ENCODE results near the gene RFX1.

The RFX1 gene

GRCh38 chr19:13995878-13996765 is 10.0 kb downstream of the RFX1 start:
- no peak for DNase-seq (ENCODE audit: low read depth, low spot score)
- no peak overlapping the region for H3K4me3 ChIP-seq
- no peak overlapping the region for H3K9ac ChIP-seq (ENCODE audit: insufficient read length)
- no peak for TF ChIP-seq EZH2 (IDR thresholded peaks at IDR 0.05)
- no peak for TF ChIP-seq POLR2AphosphoS5 (IDR thresholded peaks at IDR 0.05; ENCODE audit: borderline replicate concordance, low read depth, low read length)
- no peak for TF ChIP-seq FOXP2 (optimal IDR thresholded peaks at IDR 0.05; ENCODE audit: control extremely low read depth, extremely low read length, insufficient read depth)
- 0 out of 2 replicates have a peak, but pooled peaks cover 2% of the 10 kb centered on the region for H3K9me3 ChIP-seq (ENCODE audit: low read depth, low read length)
- no peak overlapping the region for H3K27ac ChIP-seq
- H3K36me3 ChIP-seq (ENCODE audit: insufficient read depth, low read length), result peaks cover 6% of the 10 kb centered on the region

GRCh38 chr19:13995017-13995728 is 10.9 kb downstream of the RFX1 start:
- DNase-seq (ENCODE audit: low read depth, low spot score), result no peak

DNA sequence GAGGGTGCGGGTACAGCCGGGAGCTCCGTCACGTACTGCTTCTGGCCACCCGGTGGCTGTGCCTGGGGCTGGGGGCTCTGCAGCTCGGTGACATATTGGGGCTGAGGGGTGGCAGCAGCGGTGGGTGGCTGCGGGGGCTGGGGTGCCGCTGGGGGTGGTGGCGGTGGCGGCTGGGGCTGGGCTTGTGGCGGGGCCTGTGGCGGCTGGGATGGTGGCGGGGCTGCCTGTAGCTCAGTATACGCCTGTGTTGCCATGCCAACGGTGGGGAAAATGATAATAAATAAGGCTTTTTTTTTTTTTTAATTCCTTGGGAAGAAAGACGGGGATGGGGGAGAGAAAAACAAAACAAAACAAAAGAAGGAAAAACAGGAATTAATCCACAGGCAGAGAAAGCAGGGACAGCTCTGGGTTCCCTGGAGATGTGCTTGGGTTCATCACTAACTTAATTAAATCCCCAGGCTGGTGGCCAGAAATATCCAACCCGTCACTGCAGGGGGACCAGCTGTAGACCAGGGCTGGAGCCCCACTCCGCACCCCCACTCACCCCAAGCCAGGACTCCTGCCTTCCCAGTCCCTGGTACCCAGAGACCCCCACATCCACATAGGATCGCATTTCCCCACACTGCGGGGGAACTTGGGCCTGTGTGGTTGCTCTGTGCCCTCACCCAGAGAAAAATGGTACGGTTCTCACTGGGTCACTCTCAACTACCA is 12.4 kb downstream of the RFX1 start:
- no peak overlapping the region for H3K9ac ChIP-seq (ENCODE audit: insufficient read length)
- no peak for DNase-seq (ENCODE audit: low read depth, low spot score)
- no peak overlapping the region for H3K4me3 ChIP-seq
- H3K9me3 ChIP-seq (ENCODE audit: low read depth, low read length), result no peaks in the 10 kb centered on the region
- H3K27ac ChIP-seq, result no peak overlapping the region
- TF ChIP-seq FOXP2 (optimal IDR thresholded peaks at IDR 0.05; ENCODE audit: control extremely low read depth, extremely low read length, insufficient read depth), result no peak
- TF ChIP-seq POLR2AphosphoS5 (IDR thresholded peaks at IDR 0.05; ENCODE audit: borderline replicate concordance, low read depth, low read length), result no peak
- no peak for TF ChIP-seq EZH2 (IDR thresholded peaks at IDR 0.05)
- H3K36me3 ChIP-seq (ENCODE audit: insufficient read depth, low read length), result no peaks in the 10 kb centered on the region; the same call in 1 of the 2 replicates

More at GRCh38 chr19:13995017-13995728, 10.9 kb downstream of the RFX1 start:
- Histone ChIP-seq H3K9me3 (ENCODE audit: low read depth, low read length) (0 out of 2 replicates have a peak, but pooled peaks cover 2% of the 10 kb centered on the region), H3K4me3 (no peak overlapping the region), H3K9ac (ENCODE audit: insufficient read length) (no peak overlapping the region), H3K36me3 (ENCODE audit: insufficient read depth, low read length) (peaks cover 6% of the 10 kb centered on the region), H3K27ac (no peak overlapping the region; the same call in 1 of the 2 replicates)
- TF ChIP-seq POLR2AphosphoS5 (IDR thresholded peaks at IDR 0.05; ENCODE audit: borderline replicate concordance, low read depth, low read length) (no peak), FOXP2 (optimal IDR thresholded peaks at IDR 0.05; ENCODE audit: control extremely low read depth, extremely low read length, insufficient read depth) (no peak), EZH2 (IDR thresholded peaks at IDR 0.05) (no peak)

GRCh38 chr19:13992025-13992424 is 14.1 kb downstream of the RFX1 start:
- no peak overlapping the region for H3K27ac ChIP-seq
- no peaks in the 10 kb centered on the region for H3K9me3 ChIP-seq (ENCODE audit: low read depth, low read length)
- no peak for DNase-seq (ENCODE audit: low read depth, low spot score)
- no peak overlapping the region for H3K4me3 ChIP-seq
- no peak overlapping the region for H3K9ac ChIP-seq (ENCODE audit: insufficient read length)
- no peaks in the 10 kb centered on the region; the same call in 1 of the 2 replicates for H3K36me3 ChIP-seq (ENCODE audit: insufficient read depth, low read length)
- TF ChIP-seq FOXP2 (optimal IDR thresholded peaks at IDR 0.05; ENCODE audit: control extremely low read depth, extremely low read length, insufficient read depth), result no peak
- TF ChIP-seq POLR2AphosphoS5 (IDR thresholded peaks at IDR 0.05; ENCODE audit: borderline replicate concordance, low read depth, low read length), result no peak

DNA sequence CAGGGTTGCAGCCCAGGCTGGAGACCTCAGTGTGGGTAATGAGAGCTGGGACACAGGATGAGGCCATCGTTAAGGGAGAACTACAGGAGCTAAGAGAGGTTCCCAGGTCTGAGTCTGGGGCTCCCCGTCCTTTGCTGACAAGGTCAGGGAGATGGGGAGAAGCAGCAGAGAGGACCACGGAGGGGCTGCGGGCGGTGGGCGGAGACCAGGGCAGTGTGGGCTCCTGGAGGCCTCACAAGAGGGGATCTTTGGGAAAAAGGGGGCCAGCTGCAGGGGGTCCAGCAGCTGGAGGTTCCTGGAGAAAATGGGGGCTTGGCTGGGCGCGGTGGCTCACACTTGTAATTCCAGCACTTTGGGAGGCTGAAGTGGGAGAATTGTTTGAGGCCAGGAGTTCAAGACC is 16.0 kb downstream of the RFX1 start:
- Histone ChIP-seq H3K4me3 (no peak overlapping the region), H3K36me3 (ENCODE audit: insufficient read depth, low read length) (no peaks in the 10 kb centered on the region; the same call in 1 of the 2 replicates), H3K9ac (ENCODE audit: insufficient read length) (no peak overlapping the region), H3K27ac (no peak overlapping the region), H3K9me3 (ENCODE audit: low read depth, low read length) (no peaks in the 10 kb centered on the region)
- TF ChIP-seq FOXP2 (optimal IDR thresholded peaks at IDR 0.05; ENCODE audit: control extremely low read depth, extremely low read length, insufficient read depth), result no peak
- TF ChIP-seq POLR2AphosphoS5 (IDR thresholded peaks at IDR 0.05; ENCODE audit: borderline replicate concordance, low read depth, low read length), result no peak
- no peak for TF ChIP-seq EZH2 (IDR thresholded peaks at IDR 0.05)
- DNase-seq (ENCODE audit: low read depth, low spot score), result no peak

DNA sequence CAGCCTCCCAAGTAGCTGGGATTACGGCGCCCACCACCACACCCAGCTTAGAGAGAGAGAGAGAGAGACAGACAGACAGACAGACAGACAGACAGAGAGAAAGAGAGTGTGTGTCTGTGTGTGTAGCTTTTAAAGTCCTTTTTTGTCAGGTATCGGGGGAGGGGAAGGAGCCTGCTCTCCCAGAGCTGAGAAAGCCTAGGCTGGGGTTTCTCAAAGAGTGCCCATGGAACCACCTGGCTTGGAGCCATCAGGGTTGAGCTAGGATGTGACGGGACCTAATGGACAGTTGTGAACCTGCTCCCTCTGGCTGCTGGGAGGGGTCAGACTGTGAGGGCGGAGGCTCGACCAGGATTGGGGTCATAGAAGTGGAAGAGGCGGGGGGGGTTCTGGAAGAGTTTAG is 16.6 kb downstream of the RFX1 start:
- H3K9ac ChIP-seq (ENCODE audit: insufficient read length), result no peak overlapping the region
- TF ChIP-seq FOXP2 (optimal IDR thresholded peaks at IDR 0.05; ENCODE audit: control extremely low read depth, extremely low read length, insufficient read depth), result no peak
- no peak for TF ChIP-seq EZH2 (IDR thresholded peaks at IDR 0.05)
- TF ChIP-seq POLR2AphosphoS5 (IDR thresholded peaks at IDR 0.05; ENCODE audit: borderline replicate concordance, low read depth, low read length), result no peak

DNA sequence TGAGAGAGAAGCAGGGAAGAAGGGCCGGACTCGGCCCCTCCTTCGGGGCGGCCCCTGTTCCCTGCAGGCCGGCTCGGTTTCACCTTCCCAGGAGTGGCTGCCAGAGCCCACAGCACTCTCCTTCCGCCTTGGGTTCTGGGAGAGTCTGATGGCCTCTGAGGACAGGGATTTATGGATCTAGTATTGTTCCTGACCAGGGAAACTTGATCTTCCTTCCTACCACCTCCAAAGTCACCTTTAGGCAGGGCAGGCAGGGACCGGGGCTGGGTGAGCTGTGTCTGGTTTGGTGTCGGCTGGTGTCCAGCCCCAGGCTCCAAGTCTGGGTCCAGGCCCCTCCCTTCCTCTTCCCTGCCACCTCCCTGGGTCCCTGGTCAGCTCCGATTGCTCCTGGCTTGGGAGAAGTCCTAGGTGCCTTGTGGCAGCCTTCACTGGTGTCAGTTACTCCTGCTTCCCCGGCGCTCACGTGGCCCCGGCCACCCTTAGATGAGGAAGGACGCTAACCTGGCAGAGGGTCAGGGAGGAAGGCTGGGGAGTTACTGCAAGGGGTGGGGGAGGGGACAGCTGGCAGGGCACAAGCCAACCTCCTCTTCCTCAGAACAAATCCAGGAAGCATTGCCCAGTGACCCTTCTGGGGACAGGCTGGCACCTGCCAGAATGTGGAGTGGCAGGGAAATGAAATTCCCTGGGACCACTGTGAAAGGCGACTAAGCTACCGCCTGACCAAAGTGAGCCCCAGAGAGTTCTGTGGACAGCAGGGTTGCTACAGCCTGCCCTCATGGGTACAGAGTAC is 18.8 kb downstream of the RFX1 start:
- Histone ChIP-seq H3K27ac (peak overlapping the region; percentile 78), H3K36me3 (ENCODE audit: insufficient read depth, low read length) (no peaks in the 10 kb centered on the region; the same call in 1 of the 2 replicates), H3K9me3 (ENCODE audit: low read depth, low read length) (no peaks in the 10 kb centered on the region), H3K9ac (ENCODE audit: insufficient read length) (no peak overlapping the region), H3K4me3 (no peak overlapping the region)
- TF ChIP-seq EZH2 (IDR thresholded peaks at IDR 0.05) (no peak), POLR2AphosphoS5 (IDR thresholded peaks at IDR 0.05; ENCODE audit: borderline replicate concordance, low read depth, low read length) (no peak), FOXP2 (optimal IDR thresholded peaks at IDR 0.05; ENCODE audit: control extremely low read depth, extremely low read length, insufficient read depth) (no peak)
- DNase-seq (ENCODE audit: low read depth, low spot score), result no peak

More for the DNA sequence above, 16.6 kb downstream of the RFX1 start:
- DNase-seq (ENCODE audit: low read depth, low spot score), result no peak
- H3K4me3 ChIP-seq, result no peak overlapping the region
- H3K36me3 ChIP-seq (ENCODE audit: insufficient read depth, low read length), result no peaks in the 10 kb centered on the region; the same call in 1 of the 2 replicates
- no peak overlapping the region for H3K27ac ChIP-seq
- no peaks in the 10 kb centered on the region for H3K9me3 ChIP-seq (ENCODE audit: low read depth, low read length)
